Measurements from ENCODE around the gene LRRK1.

LRRK1 gene

DNA sequence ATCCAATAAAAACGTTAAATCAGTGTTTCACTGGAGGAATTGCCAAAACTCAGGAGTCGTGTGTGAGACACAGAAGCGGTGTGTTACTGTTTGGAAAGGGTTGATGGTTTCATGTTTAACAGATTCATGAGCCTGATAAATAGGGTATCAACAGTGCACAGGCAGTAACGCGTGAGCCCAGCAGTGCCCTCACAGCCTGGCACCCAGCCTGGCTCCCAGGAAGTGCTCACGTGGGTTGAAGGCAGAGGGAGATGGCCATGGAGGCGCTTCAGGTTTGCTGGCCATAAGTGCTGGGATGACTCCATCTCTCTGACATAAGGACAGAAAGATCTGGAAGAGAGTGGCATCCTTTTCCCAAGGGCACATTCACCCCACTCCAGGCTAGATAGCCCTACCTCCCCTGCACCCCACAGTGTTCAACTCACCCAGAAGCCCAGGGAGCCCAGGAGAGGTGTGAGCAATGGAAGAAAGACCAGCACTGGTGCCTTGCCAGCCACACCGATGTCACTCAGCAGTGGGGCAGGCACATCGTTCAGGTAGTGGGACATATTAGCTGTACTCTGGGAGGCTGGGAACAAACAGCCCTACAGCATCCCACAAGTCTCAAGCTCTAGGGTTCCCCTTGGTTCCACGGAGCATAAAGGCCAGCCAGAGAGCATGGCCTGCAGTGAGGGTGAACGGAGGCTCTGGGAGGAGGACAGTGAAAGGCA, 164.3 kb downstream of the LRRK1 start:
- H3K14ac ChIP-seq (ENCODE audit: low read length), result no peak overlapping the region
- H3K79me1 ChIP-seq (ENCODE audit: low read depth, low read length), result peaks cover 2% of the 10 kb centered on the region
- H4K8ac ChIP-seq (ENCODE audit: low read depth, low read length), result peak overlapping the region; percentile 6
- peak overlapping the region; percentile 50 for H3K9ac ChIP-seq (ENCODE audit: low read depth, low read length, poor library complexity)
- no peak overlapping the region for H2BK5ac ChIP-seq (ENCODE audit: low read length)
- H4K91ac ChIP-seq (ENCODE audit: low read depth, low read length, poor library complexity), result no peak overlapping the region
- DNase-seq (ENCODE audit: low spot score), result no peak
- H2AFZ ChIP-seq (ENCODE audit: low read length), result no peak overlapping the region
- no peak overlapping the region for H3K27ac ChIP-seq (replicated peaks; ENCODE audit: low read length)
- peaks cover 0 to 2% of the 10 kb centered on the region in 2 donors for H3K36me3 ChIP-seq (replicated peaks in 1 of 2; ENCODE audit: control insufficient read depth in 2 of 2, insufficient read depth in 2 of 2, low read length in 2 of 2)
- WGBS, 2 donors (ENCODE audit: extremely low coverage in 2 of 2, insufficient read length in 2 of 2, insufficient replicate concordance in 1 of 2), result no CpG with 5 or more reads among the region's 11 CpGs
- H2BK15ac ChIP-seq (ENCODE audit: low read length), result no peak overlapping the region
- H3K4me1 ChIP-seq (ENCODE audit: control insufficient read depth in 2 of 2, insufficient read depth in 1 of 2, low read depth in 1 of 2, low read length in 2 of 2), result peaks cover 0 to 7% of the 10 kb centered on the region in 2 donors
- H3K4ac ChIP-seq (ENCODE audit: low read length), result no peak overlapping the region
- peak overlapping the region; percentile 1 for H2AK5ac ChIP-seq (ENCODE audit: low read depth, low read length)
- H2BK120ac ChIP-seq (ENCODE audit: low read depth, low read length), result no peak overlapping the region
- no peak overlapping the region for H3K23ac ChIP-seq (ENCODE audit: low read depth, low read length, poor library complexity)
- H3K27me3 ChIP-seq (ENCODE audit: control insufficient read depth in 3 of 3, insufficient read depth in 3 of 3, low read depth in 1 of 3, low read length in 3 of 3), result peaks cover 0 to 2% (median 0%) of the 10 kb centered on the region in 3 experiments
- peak overlapping the region in 1 of 2 donors; percentile 57 for H3K4me3 ChIP-seq (ENCODE audit: low read length in 2 of 2)
- peak overlapping the region; percentile 51 for H3K18ac ChIP-seq (ENCODE audit: low read length)
- H3K4me2 ChIP-seq (ENCODE audit: insufficient read depth, low read length, poor library complexity, severe bottlenecking), result no peak overlapping the region
- peaks cover 0 to 4% of the 10 kb centered on the region in 2 donors for H3K9me3 ChIP-seq (replicated peaks in 1 of 2; ENCODE audit: control insufficient read depth in 2 of 2, insufficient read depth in 1 of 2, low read depth in 1 of 2, low read length in 2 of 2)
- H2BK12ac ChIP-seq (ENCODE audit: low read length), result no peak overlapping the region

DNA sequence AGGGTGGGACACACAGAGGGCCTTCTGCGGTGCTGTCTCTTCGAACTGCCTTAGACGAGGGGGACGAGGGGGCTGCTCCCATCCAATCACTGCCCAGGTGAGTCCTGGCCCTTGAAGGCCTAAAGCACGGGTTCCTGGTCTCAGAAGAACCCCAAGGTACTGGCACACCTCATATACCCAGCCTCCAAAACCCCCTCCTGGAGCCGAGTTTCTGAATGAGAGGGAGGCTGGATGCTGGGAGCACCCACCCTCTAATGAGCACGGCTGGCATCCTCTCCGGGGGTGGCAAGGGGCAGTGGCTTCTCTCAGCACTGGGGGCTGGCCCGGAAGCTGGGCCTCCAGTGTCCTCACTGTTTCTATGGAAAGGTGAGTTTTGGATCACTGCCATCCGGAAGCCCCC, 165.6 kb downstream of the LRRK1 start:
- Histone ChIP-seq H3K4me1 (ENCODE audit: control insufficient read depth in 2 of 2, insufficient read depth in 1 of 2, low read depth in 1 of 2, low read length in 2 of 2) (peaks cover 2 to 3% of the 10 kb centered on the region in 2 donors), H2BK5ac (ENCODE audit: low read length) (peak overlapping the region; percentile 63), H3K9me3 (replicated peaks in 1 of 2; ENCODE audit: control insufficient read depth in 2 of 2, insufficient read depth in 1 of 2, low read depth in 1 of 2, low read length in 2 of 2) (peaks cover 0 to 5% of the 10 kb centered on the region in 2 donors), H2BK12ac (ENCODE audit: low read length) (no peak overlapping the region), H3K4me2 (ENCODE audit: insufficient read depth, low read length, poor library complexity, severe bottlenecking) (no peak overlapping the region), H3K18ac (ENCODE audit: low read length) (no peak overlapping the region), H3K23ac (ENCODE audit: low read depth, low read length, poor library complexity) (no peak overlapping the region), H3K9ac (ENCODE audit: low read depth, low read length, poor library complexity) (no peak overlapping the region), H2AFZ (ENCODE audit: low read length) (no peak overlapping the region), H3K4ac (ENCODE audit: low read length) (no peak overlapping the region), H4K91ac (ENCODE audit: low read depth, low read length, poor library complexity) (no peak overlapping the region), H2BK120ac (ENCODE audit: low read depth, low read length) (no peak overlapping the region), H3K27ac (replicated peaks; ENCODE audit: low read length) (no peak overlapping the region), H3K36me3 (replicated peaks in 1 of 2; ENCODE audit: control insufficient read depth in 2 of 2, insufficient read depth in 2 of 2, low read length in 2 of 2) (peaks cover 0 to 2% of the 10 kb centered on the region in 2 donors), H2BK15ac (ENCODE audit: low read length) (no peak overlapping the region), H2AK5ac (ENCODE audit: low read depth, low read length) (peak overlapping the region; percentile 79), H3K27me3 (ENCODE audit: control insufficient read depth in 3 of 3, insufficient read depth in 3 of 3, low read depth in 1 of 3, low read length in 3 of 3) (peaks cover 0 to 2% (median 0%) of the 10 kb centered on the region in 3 experiments), H3K14ac (ENCODE audit: low read length) (no peak overlapping the region), H3K4me3 (ENCODE audit: low read length in 2 of 2) (no peak overlapping the region), H4K8ac (ENCODE audit: low read depth, low read length) (no peak overlapping the region), H3K79me1 (ENCODE audit: low read depth, low read length) (peaks cover 3% of the 10 kb centered on the region)
- no CpG with 5 or more reads among the region's 10 CpGs for WGBS, 2 donors (ENCODE audit: extremely low coverage in 2 of 2, insufficient read length in 2 of 2, insufficient replicate concordance in 1 of 2)
- DNase-seq (ENCODE audit: low spot score), result no peak

DNA sequence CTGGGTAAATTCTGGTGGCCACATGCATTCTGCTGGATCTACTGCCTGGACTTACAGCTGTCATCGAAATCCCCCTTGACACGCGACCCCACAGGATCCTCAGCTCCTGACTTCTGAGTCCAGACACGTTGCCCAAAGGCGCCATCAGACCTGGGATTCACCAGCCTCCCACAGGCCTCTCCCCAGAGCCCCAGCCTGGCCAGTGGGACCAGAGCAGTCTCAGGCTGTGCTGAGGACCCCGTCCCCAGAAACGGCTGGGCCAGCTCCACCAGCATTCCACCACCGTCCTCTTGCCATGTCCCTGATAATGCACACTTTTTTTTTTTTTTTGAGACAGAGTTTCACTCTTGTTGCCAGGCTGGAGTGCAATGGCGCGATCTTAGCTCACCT, 166.1 kb downstream of the LRRK1 start:
- Histone ChIP-seq H3K79me1 (ENCODE audit: low read depth, low read length) (peaks cover 3% of the 10 kb centered on the region), H3K4me3 (ENCODE audit: low read length in 2 of 2) (no peak overlapping the region), H2AK5ac (ENCODE audit: low read depth, low read length) (no peak overlapping the region), H3K9me3 (replicated peaks in 1 of 2; ENCODE audit: control insufficient read depth in 2 of 2, insufficient read depth in 1 of 2, low read depth in 1 of 2, low read length in 2 of 2) (peaks cover 0 to 5% of the 10 kb centered on the region in 2 donors), H2BK15ac (ENCODE audit: low read length) (no peak overlapping the region), H2BK5ac (ENCODE audit: low read length) (peak overlapping the region; percentile 63), H4K91ac (ENCODE audit: low read depth, low read length, poor library complexity) (no peak overlapping the region), H3K18ac (ENCODE audit: low read length) (no peak overlapping the region), H3K9ac (ENCODE audit: low read depth, low read length, poor library complexity) (no peak overlapping the region), H3K23ac (ENCODE audit: low read depth, low read length, poor library complexity) (no peak overlapping the region), H4K8ac (ENCODE audit: low read depth, low read length) (peak overlapping the region; percentile 58), H3K14ac (ENCODE audit: low read length) (no peak overlapping the region), H2BK120ac (ENCODE audit: low read depth, low read length) (no peak overlapping the region), H3K4me1 (ENCODE audit: control insufficient read depth in 2 of 2, insufficient read depth in 1 of 2, low read depth in 1 of 2, low read length in 2 of 2) (peaks cover 3 to 5% of the 10 kb centered on the region in 2 donors), H3K36me3 (replicated peaks in 1 of 2; ENCODE audit: control insufficient read depth in 2 of 2, insufficient read depth in 2 of 2, low read length in 2 of 2) (peaks cover 0 to 2% of the 10 kb centered on the region in 2 donors), H3K27ac (replicated peaks; ENCODE audit: low read length) (no peak overlapping the region), H3K27me3 (ENCODE audit: control insufficient read depth in 3 of 3, insufficient read depth in 3 of 3, low read depth in 1 of 3, low read length in 3 of 3) (peaks cover 0 to 2% (median 0%) of the 10 kb centered on the region in 3 experiments), H2BK12ac (ENCODE audit: low read length) (peak overlapping the region; percentile 8), H2AFZ (ENCODE audit: low read length) (no peak overlapping the region), H3K4me2 (ENCODE audit: insufficient read depth, low read length, poor library complexity, severe bottlenecking) (no peak overlapping the region), H3K4ac (ENCODE audit: low read length) (no peak overlapping the region)
- no CpG with 5 or more reads among the region's 10 CpGs for WGBS, 2 donors (ENCODE audit: extremely low coverage in 2 of 2, insufficient read length in 2 of 2, insufficient replicate concordance in 1 of 2)
- DNase-seq (ENCODE audit: low spot score), result no peak

DNA sequence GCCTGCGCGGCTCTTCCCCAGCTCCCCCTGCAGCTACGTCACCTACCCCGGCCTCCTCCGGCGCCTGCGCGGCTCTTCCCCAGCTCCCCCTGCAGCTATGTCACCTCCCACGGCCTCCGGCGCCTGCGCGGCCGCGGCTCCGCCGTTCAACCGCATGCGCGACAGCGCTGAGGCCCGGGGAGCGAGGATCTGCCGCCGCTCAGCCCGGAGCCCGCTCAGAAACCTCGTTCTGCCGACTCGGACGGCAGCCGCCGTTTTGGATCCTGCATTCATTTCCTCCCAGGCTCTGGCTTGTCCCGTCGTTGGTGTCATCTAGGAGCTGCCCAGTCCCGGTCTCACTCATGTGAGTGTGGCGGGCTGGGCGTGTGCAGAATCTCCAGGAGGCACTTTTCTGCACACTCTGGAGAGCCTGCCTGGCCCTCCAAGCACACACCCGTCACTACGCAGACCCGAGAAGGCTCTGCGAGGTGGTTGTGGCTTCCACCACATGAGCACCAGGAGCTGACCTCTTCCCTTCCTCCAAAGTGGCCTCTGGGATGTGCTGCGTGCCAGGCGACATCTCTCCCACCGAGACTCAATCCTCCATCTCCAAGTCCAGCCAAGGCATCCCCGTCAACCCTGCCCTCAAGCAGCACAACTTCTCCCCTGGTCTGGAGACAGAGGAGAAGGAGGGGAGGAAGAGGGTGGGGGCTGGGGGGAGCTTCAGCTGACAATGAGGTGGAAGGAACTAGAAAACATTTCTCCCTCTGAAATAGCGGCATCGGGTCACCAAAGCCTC, 167.4 kb downstream of the LRRK1 start:
- peak overlapping the region; percentile 14 for H2AK5ac ChIP-seq (ENCODE audit: low read depth, low read length)
- H3K4me3 ChIP-seq (ENCODE audit: low read length in 2 of 2), result no peak overlapping the region
- H3K4me2 ChIP-seq (ENCODE audit: insufficient read depth, low read length, poor library complexity, severe bottlenecking), result no peak overlapping the region
- H3K4me1 ChIP-seq (ENCODE audit: control insufficient read depth in 2 of 2, insufficient read depth in 1 of 2, low read depth in 1 of 2, low read length in 2 of 2), result peaks cover 2 to 17% of the 10 kb centered on the region in 2 donors
- no peak for DNase-seq (ENCODE audit: low spot score)
- peaks cover 3% of the 10 kb centered on the region for H3K79me1 ChIP-seq (ENCODE audit: low read depth, low read length)
- H3K36me3 ChIP-seq (replicated peaks in 1 of 2; ENCODE audit: control insufficient read depth in 2 of 2, insufficient read depth in 2 of 2, low read length in 2 of 2), result peaks cover 0 to 2% of the 10 kb centered on the region in 2 donors
- no peak overlapping the region for H3K9ac ChIP-seq (ENCODE audit: low read depth, low read length, poor library complexity)
- H3K18ac ChIP-seq (ENCODE audit: low read length), result peak overlapping the region; percentile 36
- H3K14ac ChIP-seq (ENCODE audit: low read length), result no peak overlapping the region
- peaks cover 0 to 2% (median 0%) of the 10 kb centered on the region in 3 experiments for H3K27me3 ChIP-seq (ENCODE audit: control insufficient read depth in 3 of 3, insufficient read depth in 3 of 3, low read depth in 1 of 3, low read length in 3 of 3)
- peak overlapping the region; percentile 59 for H4K91ac ChIP-seq (ENCODE audit: low read depth, low read length, poor library complexity)
- no peak overlapping the region for H3K27ac ChIP-seq (replicated peaks; ENCODE audit: low read length)
- no CpG with 5 or more reads among the region's 48 CpGs for WGBS, 2 donors (ENCODE audit: extremely low coverage in 2 of 2, insufficient read length in 2 of 2, insufficient replicate concordance in 1 of 2)
- no peak overlapping the region for H2AFZ ChIP-seq (ENCODE audit: low read length)
- peak overlapping the region; percentile 46 for H2BK12ac ChIP-seq (ENCODE audit: low read length)
- H2BK15ac ChIP-seq (ENCODE audit: low read length), result peak overlapping the region; percentile 45
- H3K23ac ChIP-seq (ENCODE audit: low read depth, low read length, poor library complexity), result peak overlapping the region; percentile 58
- H2BK120ac ChIP-seq (ENCODE audit: low read depth, low read length), result peak overlapping the region; percentile 77
- H2BK5ac ChIP-seq (ENCODE audit: low read length), result no peak overlapping the region
- H3K9me3 ChIP-seq (replicated peaks in 1 of 2; ENCODE audit: control insufficient read depth in 2 of 2, insufficient read depth in 1 of 2, low read depth in 1 of 2, low read length in 2 of 2), result peaks cover 0 to 8% of the 10 kb centered on the region in 2 donors
- no peak overlapping the region for H4K8ac ChIP-seq (ENCODE audit: low read depth, low read length)
- H3K4ac ChIP-seq (ENCODE audit: low read length), result no peak overlapping the region

All from neuronal stem cell (in vitro differentiated cells).